ENCODE measurements around the gene SOCS6.
"Not testable (repeated sequence)": the region's sequence is repeated elsewhere in the genome, so short reads cannot be mapped to it uniquely, and the experiment has no call there.

The SOCS6 gene

DNA sequence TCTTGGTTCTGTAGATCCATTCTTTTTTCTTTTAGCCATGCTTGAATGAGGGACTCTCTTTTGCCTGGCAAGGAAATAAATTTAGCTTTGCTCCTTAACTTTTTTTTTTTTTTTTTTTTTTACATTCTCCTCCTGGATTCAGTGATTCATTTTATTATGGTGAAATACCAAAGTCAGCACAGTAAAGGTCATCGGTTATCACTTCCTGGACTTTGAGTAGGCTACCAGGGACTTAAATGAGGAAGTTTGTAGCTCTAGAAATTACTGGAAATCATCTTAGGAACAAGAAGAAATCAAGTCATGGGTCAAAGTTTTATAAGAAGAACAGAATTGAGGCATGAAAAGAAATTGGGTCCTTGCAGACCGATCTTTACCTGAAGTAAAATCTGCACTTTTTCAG is 75.0 kb downstream of the SOCS6 start:
- no peak for DNase-seq

DNA sequence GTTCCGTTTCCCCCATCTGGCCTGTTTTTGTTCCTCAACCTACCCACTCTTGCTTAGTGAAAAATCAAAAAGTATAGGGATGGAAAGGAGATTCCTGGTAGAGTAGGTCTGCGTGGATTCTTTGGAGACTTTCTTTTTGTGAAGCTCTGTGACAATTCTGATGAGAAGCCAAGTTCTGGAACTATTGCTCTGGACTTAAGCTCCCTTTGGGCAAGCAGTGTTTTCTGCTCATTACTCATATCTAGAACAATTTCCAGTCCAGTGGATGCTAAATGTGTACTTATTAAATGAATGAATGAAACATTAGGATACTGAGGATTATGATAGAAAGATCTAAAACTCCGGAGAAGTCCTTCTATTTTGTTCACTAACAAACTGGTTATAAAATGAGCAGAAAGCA is 76.5 kb downstream of the SOCS6 start:
- no peak for DNase-seq

DNA sequence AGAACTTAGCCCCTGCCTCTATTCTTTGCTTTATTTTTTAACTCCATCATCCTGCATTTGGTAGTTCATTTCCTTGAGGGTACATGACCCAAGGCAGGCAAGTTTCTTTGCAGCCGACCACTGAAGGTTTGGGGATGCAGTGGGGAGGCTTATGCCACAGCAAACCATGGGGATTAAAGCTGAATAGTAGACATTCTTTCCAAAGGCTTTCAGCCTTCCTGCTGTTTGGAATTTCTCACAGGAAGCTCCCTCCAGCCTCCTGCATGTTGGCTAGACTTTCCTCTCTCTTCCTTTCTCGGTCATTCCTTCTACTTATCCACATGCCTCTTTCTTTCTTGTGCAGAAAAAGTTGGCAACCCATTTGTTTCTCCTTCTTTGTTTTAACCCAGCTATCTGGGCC is 77.3 kb downstream of the SOCS6 start:
- no peak for DNase-seq

DNA sequence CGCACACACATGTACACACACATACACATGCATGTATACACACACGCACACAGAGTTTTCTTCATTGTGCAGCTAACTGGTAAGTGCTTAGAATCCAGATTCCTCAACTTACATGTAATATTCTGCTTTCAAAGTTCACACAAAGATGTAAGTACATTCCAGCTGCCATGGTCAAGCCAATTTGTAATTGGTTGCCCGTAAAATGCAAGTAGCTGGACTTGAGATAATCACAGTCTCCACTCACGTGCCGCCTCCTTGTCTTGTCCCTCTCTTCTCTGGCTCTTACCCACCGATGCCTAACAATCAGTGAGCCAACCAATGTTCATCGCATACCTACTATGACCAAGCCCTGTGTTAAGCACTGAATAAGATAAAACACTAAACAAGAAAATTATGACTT is 77.8 kb downstream of the SOCS6 start:
- no peak for DNase-seq

DNA sequence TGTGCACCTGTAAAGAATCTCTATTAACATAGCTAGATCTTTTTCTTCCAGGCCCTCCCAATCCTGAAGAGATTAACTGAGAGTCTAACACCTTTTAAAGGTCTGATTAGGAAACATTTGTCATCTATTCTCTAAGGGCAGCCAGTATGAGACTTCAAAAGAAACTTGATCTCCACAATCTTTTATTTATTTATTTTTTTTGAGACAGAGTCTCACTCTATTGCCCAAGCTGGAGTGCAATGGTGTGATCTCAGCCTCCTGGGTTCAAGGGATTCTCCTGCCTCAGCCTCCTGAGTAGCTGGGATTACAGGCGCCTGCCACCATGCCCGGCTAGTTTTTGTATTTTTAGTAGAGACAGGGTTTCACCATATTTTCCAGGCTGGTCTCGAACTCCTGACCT is 78.5 kb downstream of the SOCS6 start:
- not testable (repeated sequence) for DNase-seq

DNA sequence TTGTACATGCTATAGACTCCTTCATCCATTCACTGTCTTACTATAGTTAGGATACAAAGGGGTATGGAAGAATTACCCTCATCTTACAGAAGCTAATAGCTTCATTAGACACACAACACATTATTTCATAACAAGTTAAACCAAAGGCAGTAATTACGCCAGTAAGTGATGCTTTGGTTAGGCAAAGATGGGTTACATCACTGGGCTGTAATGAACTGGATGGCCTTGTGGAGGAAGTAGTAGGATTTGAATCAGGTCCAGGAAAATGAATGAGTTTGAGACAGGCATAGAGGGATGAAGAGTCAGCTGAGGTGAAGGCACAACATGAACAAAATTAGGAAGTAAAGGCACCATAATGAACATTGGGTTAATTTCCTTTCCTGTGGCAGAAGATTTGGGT is 80.1 kb downstream of the SOCS6 start:
- no peak for DNase-seq

DNA sequence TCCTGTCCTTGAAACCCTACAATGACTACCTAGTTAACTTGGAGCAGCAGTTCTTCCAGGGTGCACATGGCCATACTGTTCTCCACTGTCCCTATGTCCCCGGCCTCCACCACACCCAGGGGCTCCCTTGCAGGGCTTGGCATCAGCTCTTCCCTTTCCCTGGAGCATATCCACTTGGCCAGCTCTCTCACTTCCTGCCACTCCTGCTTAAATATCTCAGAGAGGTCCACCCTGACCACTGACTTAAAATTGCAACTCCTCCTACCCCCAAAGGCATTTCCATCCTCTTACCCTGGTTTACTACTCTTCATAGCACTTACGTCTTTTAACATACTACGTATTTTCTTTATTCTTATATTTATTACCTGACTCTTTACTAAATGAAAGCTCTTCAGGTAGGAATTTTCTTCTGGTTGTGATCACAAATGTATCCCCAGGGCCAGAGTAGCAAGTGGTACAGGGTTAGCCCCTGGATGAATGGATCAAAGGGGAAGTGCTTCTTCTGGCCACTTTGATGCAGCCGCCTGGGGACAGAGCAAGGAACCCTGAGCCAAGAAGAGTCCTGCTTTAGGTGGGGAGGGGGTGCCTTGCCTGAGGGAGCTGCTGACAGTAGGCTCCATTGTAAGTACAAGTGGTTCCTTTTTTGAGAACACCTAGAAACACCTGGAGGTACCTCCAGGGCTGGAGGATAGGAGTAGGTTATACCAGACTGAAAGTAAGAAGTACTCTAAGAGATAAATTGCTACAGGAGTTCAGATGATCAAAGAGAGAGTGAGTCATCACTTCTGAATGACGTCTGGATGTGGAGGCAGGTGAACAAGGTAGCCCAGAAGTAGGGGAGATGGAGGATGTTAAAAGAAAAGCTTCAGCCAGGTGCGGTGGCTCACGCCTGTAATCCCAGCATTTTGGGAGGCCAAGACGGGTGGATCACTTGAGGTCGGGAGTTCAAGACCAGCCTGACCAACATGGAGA is 82.2 kb downstream of the SOCS6 start:
- DNase-seq: no peak

DNA sequence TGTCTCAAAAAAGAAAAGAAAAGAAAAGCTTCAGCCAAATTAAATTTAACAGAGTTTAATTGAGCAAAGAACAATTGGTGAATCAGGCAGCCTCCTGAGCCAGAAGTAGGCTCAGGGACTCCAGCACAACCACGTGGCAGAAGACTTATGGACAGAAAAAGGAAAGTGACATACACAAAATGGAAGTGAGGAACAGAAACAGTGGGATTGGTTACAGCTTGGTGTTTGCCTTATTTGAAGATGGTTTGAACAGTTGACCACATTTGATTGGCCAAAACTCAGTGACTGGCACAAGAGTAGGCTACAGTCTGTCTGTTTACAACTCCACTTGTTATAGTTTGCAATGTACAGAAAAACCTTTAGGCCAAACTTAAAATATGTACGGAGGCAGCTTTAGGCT is 83.1 kb downstream of the SOCS6 start:
- DNase-seq: no peak

DNA sequence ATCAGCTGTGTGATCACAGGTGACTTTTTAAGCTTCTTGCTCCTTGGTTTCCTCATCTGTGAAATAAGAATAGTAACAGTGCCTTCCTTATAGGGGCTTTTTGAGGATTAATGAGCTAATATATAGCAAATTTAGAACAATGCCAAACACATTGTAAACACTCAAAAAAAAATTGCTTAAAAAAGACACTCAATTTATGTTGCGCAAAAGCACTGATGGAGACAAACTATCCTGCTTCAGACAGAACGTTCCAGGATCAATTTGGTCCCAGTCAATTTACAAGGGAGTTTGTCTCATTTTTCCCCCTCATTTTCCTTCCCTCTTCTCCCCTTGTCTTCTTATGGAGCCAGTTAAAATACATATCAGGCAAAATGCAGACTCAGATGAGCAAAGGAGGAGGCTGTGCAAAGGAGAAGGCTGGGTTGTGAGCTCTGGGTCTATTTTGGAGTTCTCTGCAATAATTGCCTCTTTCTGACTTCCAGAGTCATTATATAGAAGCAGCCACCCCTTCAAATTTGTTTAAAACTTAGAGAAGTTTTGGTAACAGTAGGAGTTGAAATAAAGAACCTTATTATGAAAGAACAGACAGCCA is 83.7 kb downstream of the SOCS6 start:
- no peak for DNase-seq

DNA sequence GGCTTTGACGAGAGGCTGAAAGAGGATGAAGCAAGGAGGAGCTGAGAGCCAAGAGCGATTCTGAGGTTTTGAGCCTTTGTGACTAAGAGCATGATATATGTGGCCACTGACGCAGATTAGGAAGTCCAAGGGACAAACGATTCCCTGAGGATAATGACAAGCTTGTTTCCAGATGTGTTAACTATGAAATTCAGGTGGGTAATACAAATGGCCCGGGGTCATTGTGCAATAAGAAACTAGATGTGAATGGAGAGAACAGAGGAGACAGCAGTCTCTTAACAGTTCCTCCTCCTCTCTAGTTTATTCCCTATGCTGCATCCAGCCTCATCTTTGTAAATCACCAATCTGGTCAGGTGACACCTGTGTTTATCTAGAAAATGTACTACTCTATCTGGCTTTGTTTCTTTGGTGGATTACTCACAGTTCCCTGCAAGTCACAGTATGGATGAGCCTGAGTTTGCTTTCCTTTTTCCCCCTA is 84.2 kb downstream of the SOCS6 start:
- no peak for DNase-seq

DNA sequence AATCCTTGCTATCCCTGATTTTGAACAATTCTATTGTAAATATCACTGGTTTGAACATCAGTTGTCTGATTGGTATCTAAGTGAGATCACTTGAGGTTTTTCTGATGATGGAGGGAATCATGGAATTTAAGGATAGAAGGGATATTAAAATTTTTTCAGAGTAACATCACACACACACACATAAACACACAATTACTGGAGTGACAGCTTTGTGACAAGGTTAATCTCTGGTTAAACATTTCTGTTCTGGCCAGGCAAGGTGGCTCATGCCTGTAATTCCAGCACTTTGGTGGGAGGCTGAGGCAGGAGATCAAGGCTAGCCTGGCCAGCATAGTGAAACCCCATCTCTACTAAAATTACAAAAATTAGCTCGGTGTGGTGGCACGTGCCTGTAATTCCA is 85.3 kb downstream of the SOCS6 start:
- no peak for DNase-seq

DNA sequence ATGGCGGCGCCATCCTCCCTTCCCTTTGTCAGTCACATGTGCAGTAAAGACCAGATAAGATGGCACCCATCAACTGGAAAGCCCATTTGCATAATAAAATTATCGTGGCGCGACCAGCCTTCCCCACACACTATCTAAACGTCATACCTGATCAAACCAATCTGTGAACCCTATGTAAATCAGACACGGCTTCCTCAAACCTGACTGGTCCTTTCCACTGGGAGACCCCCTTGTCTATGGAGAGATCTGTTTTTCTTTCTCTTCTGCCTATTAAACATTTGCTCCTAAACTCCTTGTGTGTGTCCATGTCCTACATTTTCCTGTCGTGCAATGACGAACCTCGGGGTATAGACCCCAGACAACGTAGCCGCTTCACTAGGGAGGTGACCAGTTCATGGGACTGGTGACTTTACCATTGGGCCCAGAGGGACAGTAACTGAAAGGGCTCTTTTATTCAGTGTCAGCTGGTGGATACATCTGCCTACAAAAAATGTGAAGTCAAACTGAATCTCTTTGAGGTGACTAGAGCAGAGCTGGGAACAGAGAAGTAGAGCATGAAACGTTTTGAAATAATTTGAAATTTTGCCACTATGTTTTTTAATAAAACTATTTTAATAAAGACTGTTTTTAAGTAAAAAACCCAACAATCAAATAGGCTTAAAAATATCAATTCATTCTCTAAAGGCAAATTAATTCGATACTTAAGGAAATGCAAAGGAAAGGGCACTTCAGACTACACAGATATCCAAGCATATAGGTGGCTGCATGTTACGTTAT is 87.5 kb downstream of the SOCS6 start:
- no peak for DNase-seq

DNA sequence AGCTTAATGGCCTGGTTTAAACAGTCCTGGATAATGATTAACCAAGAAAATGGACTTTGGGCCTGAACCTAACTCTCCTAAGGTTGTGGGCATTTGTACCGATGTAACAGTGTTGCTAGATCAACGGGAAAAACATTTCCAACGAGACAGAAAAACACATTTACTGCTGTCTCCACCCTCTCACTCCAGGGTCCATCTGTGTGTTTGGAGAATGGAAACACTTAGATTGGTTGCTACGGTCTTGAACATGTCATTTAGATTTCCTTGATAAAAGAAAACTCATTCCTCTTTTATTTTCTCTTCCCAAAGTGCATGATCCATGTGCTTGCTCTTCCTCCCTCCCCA is 88.0 kb downstream of the SOCS6 start:
- no peak for DNase-seq

DNA sequence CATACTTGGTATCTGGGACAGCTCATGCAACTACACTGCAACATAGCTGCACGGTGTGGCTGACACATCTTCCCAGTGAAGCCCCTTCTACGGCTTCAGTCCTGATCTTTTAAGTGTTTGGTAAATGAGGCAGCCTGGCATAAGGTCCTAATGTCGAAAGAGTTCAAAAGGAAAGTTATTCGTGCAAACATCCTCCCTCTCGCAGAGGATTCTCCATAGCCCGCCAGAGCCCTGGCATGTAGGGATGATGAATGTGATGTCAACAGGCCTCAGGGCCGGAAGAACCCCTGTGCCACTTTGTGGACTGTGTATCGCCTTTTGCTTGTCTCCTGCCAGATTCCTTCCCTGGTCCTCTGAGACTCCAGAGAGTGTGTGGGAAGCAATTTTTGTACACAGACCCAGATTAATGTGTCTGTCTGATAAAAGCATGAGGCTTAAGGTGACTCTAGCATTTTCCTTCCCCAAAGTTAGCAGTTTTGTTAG is 88.5 kb downstream of the SOCS6 start:
- no peak for DNase-seq

DNA sequence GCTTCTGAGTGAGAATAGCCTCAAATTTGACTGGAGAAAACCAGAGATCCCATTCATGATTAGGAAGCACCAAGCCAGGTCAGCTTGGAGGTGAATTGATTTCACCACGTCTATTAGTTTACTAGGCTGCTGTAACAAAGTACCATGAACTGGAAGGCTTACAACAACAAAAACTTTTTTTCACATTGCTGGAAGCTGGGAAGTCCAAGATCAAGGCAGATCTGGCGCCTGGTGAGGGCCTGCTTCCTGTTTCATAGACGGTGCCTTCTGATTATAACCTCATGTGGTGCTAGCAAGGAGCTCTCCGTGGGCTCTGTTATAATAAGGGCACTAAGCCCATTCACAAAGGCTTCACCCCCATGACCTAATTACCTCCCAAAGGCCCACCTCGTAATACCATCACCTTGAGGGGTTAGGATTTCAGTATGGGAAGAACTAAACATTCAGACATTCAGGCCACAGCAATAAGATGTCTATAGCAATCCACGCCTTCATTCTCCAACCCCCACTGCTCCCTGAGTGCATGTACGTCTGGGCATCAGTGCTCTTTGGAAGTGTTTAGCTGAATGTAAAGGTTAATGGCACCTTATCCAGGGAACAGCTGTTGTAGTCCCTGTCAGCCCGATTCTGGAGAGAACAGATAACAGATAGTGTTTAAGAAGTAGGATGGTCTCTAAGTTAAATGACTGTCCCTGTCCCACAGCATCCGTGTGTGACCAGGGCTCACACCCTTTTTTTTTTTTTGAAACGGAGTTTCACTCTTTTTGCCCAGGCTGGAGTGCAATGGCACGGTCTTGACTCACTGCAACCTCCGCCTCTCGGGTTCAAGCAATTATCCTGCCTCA is 89.2 kb downstream of the SOCS6 start:
- no peak for DNase-seq

Measured in GF-D8 (cell line).